H1 (cell line): ENCODE data around the gene RAD50. TPM values are rescaled to one million over a fixed set of nuclear protein-coding genes. Genes with fewer than 3 reads are reported as not detected.
"Not testable (repeated sequence)": the region's sequence is repeated elsewhere in the genome, so short reads cannot be mapped to it uniquely, and the experiment has no call there.

Experiments used
- CTCF ChIA-PET: fragments of 300-600 bp; sonication (Branson Sonifier 250); formaldehyde crosslinking; loops from one replicate; lab custom pipeline; 2021; ENCODE audit not compliant: partially characterized antibody; lab: Charles Lee
- POLR2A ChIA-PET: fragments of 300-600 bp; sonication (Branson Sonifier 250); formaldehyde crosslinking; loops from one replicate; lab custom pipeline; 2021; ENCODE audit warnings: inconsistent platforms; ENCODE audit not compliant: partially characterized antibody; lab: Charles Lee
- DNase-seq, 2 experiments: peaks; one replicate each; pipeline versions ENCODE4 v3.0.0 to v3.0.0-alpha.2; 2010 to 2022; ENCODE audit warnings: low spot score in 2 of 2, low read depth in 1 of 2, mixed read lengths in 1 of 2
- FAIRE-seq: peaks from 2 replicates; lab custom pipeline; 2011; peaks lifted over from hg19 to GRCh38; lab: Jason Lieb, UNC
- H2AFZ ChIP-seq: 2 replicates; pipeline ENCODE4 v1.8.1; 2012; ENCODE audit warnings: low read length, inconsistent platforms
- H2AK5ac ChIP-seq: 2 replicates; pipeline ENCODE4 v1.6.1; 2013; ENCODE audit warnings: low read depth, low read length
- H2BK120ac ChIP-seq: replicated peaks from 2 replicates; pipeline ENCODE3; 2013; ENCODE audit warnings: low read depth, low read length, inconsistent platforms
- H2BK12ac ChIP-seq: 2 replicates; pipeline ENCODE4 v1.6.1; 2013; ENCODE audit warnings: low read depth, low read length
- H2BK15ac ChIP-seq: 2 replicates; pipeline ENCODE4 v1.6.1; 2013; ENCODE audit warnings: low read length
- H2BK20ac ChIP-seq: 2 replicates; pipeline ENCODE4 v1.6.1; 2013; ENCODE audit warnings: low read length
- H2BK5ac ChIP-seq: 2 replicates; pipeline ENCODE4 v1.6.1; 2013; ENCODE audit warnings: low read depth, low read length
- H3K14ac ChIP-seq: 2 replicates; pipeline ENCODE4 v1.6.1; 2013; ENCODE audit warnings: inconsistent platforms; ENCODE audit not compliant: insufficient read length
- H3K18ac ChIP-seq: 2 replicates; pipeline ENCODE4 v1.6.1; 2013; ENCODE audit warnings: low read length; ENCODE audit errors: extremely low read depth
- H3K23ac ChIP-seq: 2 replicates; pipeline ENCODE4 v1.6.1; 2013; ENCODE audit warnings: inconsistent platforms; ENCODE audit not compliant: insufficient read length
- H3K23me2 ChIP-seq: 2 replicates; pipeline ENCODE4 v1.6.1; 2013; ENCODE audit warnings: low read depth, low read length
- H3K27ac ChIP-seq: 2 replicates; pipeline ENCODE4 v1.6.1; 2011; ENCODE audit warnings: low read depth, low read length, inconsistent platforms
- H3K27me3 ChIP-seq, 4 experiments: replicated peaks in 1 of 4; 1 replicate in 1 of 4; 2 replicates in 3 of 4; pipeline versions ENCODE4 v1.6.1 to v1.8.1; 2011 to 2013; ENCODE audit warnings: low read length in 3 of 4, mild to moderate bottlenecking in 3 of 4, inconsistent platforms in 2 of 4, mixed read lengths in 2 of 4, moderate library complexity in 1 of 4; ENCODE audit not compliant: control insufficient read depth in 3 of 4, insufficient read depth in 3 of 4; ENCODE audit errors: extremely low read depth in 1 of 4
- H3K36me3 ChIP-seq, 4 experiments: 2 replicates each; pipeline versions ENCODE4 v1.6.1 to v1.8.1; 2011 to 2013; ENCODE audit warnings: mild to moderate bottlenecking in 4 of 4, low read length in 3 of 4, moderate library complexity in 2 of 4, control low read depth in 1 of 4, inconsistent platforms in 1 of 4; ENCODE audit not compliant: insufficient read depth in 4 of 4, control insufficient read depth in 2 of 4
- H3K4ac ChIP-seq: replicated peaks from 2 replicates; pipeline ENCODE3; 2013; ENCODE audit warnings: low read length, low read depth, mixed read lengths, inconsistent platforms; ENCODE audit not compliant: insufficient read length
- H3K4me1 ChIP-seq, 4 experiments: replicated peaks in 1 of 4; 1 replicate in 1 of 4; 2 replicates in 3 of 4; pipeline versions ENCODE4 v1.6.1 to v1.8.1; 2011 to 2013; ENCODE audit warnings: low read length in 3 of 4, inconsistent platforms in 2 of 4, mixed read lengths in 1 of 4; ENCODE audit not compliant: insufficient read depth in 4 of 4, control insufficient read depth in 3 of 4
- H3K4me2 ChIP-seq, 2 experiments: 2 replicates each; pipeline versions ENCODE4 v1.6.1 to v1.8.1; 2011 to 2013; ENCODE audit warnings: low read depth in 2 of 2, low read length in 2 of 2, control low read depth in 1 of 2, inconsistent platforms in 1 of 2, mild to moderate bottlenecking in 1 of 2; ENCODE audit not compliant: insufficient read depth in 1 of 2
- H3K4me3 ChIP-seq, 4 experiments: fragments of 200-600, 300-600 bp in 1 of 4; sonication (generic), shearing (Covaris generic), sonication (Bioruptor Twin) in 1 of 4; 2 replicates each; pipeline versions ENCODE4 v1.5.1 to v1.8.1; 2011 to 2016; ENCODE audit warnings: low read length in 4 of 4, low read depth in 3 of 4, control low read depth in 2 of 4, inconsistent platforms in 2 of 4, mild to moderate bottlenecking in 2 of 4, mixed read lengths in 1 of 4, moderate library complexity in 1 of 4; ENCODE audit not compliant: insufficient read depth in 2 of 4; ENCODE audit errors: extremely low read depth in 1 of 4
- H3K56ac ChIP-seq: replicated peaks from 2 replicates; pipeline ENCODE3; 2013; ENCODE audit warnings: low read depth, mild to moderate bottlenecking, mixed read lengths, low read length, inconsistent platforms; ENCODE audit not compliant: insufficient read length
- H3K79me1 ChIP-seq: 2 replicates; pipeline ENCODE4 v1.6.1; 2013; ENCODE audit warnings: low read depth, low read length, control low read depth
- H3K79me2 ChIP-seq, 2 experiments: 2 replicates each; pipeline versions ENCODE4 v1.6.1 to v1.8.1; 2012 to 2013; ENCODE audit warnings: low read length in 2 of 2, mild to moderate bottlenecking in 2 of 2, inconsistent platforms in 1 of 2; ENCODE audit not compliant: insufficient read depth in 2 of 2, control insufficient read depth in 1 of 2
- H3K9ac ChIP-seq, 4 experiments: replicated peaks in 1 of 4; 1 replicate in 1 of 4; 2 replicates in 3 of 4; pipeline versions ENCODE4 v1.6.1 to v1.8.1; 2011 to 2013; ENCODE audit warnings: low read depth in 3 of 4, low read length in 3 of 4, control low read depth in 2 of 4, mild to moderate bottlenecking in 2 of 4, moderate library complexity in 2 of 4, inconsistent platforms in 1 of 4; ENCODE audit errors: extremely low read depth in 1 of 4
- H3K9me3 ChIP-seq, 2 experiments: 2 replicates each; pipeline versions ENCODE4 v1.6.1 to v1.8.1; 2012 to 2013; ENCODE audit warnings: mild to moderate bottlenecking in 2 of 2, moderate library complexity in 2 of 2, control low read depth in 1 of 2, inconsistent platforms in 1 of 2, low read depth in 1 of 2, low read length in 1 of 2, mixed read lengths in 1 of 2; ENCODE audit not compliant: insufficient read depth in 2 of 2
- H4K20me1 ChIP-seq, 2 experiments: replicated peaks in 1 of 2; 2 replicates each; pipeline versions ENCODE3 to v1.8.1; 2011 to 2013; ENCODE audit warnings: inconsistent platforms in 2 of 2, low read length in 2 of 2, mild to moderate bottlenecking in 1 of 2; ENCODE audit not compliant: insufficient read depth in 2 of 2, control insufficient read depth in 1 of 2
- H4K5ac ChIP-seq: 2 replicates; pipeline ENCODE4 v1.6.1; 2013; ENCODE audit warnings: low read length, low read depth, mixed read lengths, inconsistent platforms; ENCODE audit not compliant: insufficient read length
- H4K8ac ChIP-seq: 2 replicates; pipeline ENCODE4 v1.8.0; 2013; ENCODE audit warnings: mild to moderate bottlenecking, moderate library complexity, low read length, inconsistent platforms; ENCODE audit not compliant: insufficient read depth; ENCODE audit errors: extremely low read depth
- H4K91ac ChIP-seq: replicated peaks from 2 replicates; pipeline ENCODE3; 2013; ENCODE audit warnings: low read length, mixed read lengths, inconsistent platforms; ENCODE audit not compliant: insufficient read length
- WGBS, 2 experiments: shearing (Covaris generic) in 1 of 2; methylation state at CpG; one replicate each; pipeline versions ENCODE4 v1.1.6 to v1.1.7; 2013 to 2015; ENCODE audit warnings: low lambda C conversion rate in 2 of 2, mixed read lengths in 2 of 2, inconsistent platforms in 1 of 2, low coverage in 1 of 2, missing lambda C conversion rate in 1 of 2; ENCODE audit not compliant: insufficient replicate concordance in 2 of 2, insufficient coverage in 1 of 2, insufficient read length in 1 of 2; ENCODE audit errors: extremely low coverage in 1 of 2, missing lambda C conversion rate in 1 of 2; 5-methylcytosine and 5-hydroxymethylcytosine counted together
- polyA plus RNA-seq, 7 experiments: library from polyadenylated mRNA; depleted of rRNA in 3 of 7; stranded (reverse) in 5 of 7; unstranded in 2 of 7; fragments of >200 nt in 5 of 7; fragments of 200-250 nt in 2 of 7; gene quantifications; 1 replicate in 5 of 7; 2 replicates in 1 of 7; 4 replicates in 1 of 7; pipeline versions ENCODE4 v1.2.1 to v1.2.3, GENCODE V29; 2011 to 2013; ENCODE audit warnings: missing spikeins in 2 of 7, mixed read lengths in 2 of 7
- total RNA-seq: library from RNA; stranded (reverse); fragmentation: NEBNext Ultra II Directional; extraction: Animal tissue kit (Norgen Biotek cat#: 25700); gene quantifications from 2 replicates; pipeline ENCODE4 v1.2.1, GENCODE V29; 2021

RAD50 gene
- total and polyA plus RNA-seq, 2 of the 8 experiments (the other 6 are each of a cell fraction or from before 2014, with no cell fraction given) = 10.1 to 39.4 TPM

- H3K4me2 ChIP-seq, H3K79me1 ChIP-seq, H4K5ac ChIP-seq, H3K9ac ChIP-seq, H3K23ac ChIP-seq, H2BK5ac ChIP-seq, H4K8ac ChIP-seq, H3K79me2 ChIP-seq, POLR2A ChIA-PET, H2BK120ac ChIP-seq, H3K14ac ChIP-seq, H2BK12ac ChIP-seq, H3K27me3 ChIP-seq, H3K4me3 ChIP-seq, H3K18ac ChIP-seq, H2BK15ac ChIP-seq, CTCF ChIA-PET, H3K4ac ChIP-seq, H4K20me1 ChIP-seq, H2AK5ac ChIP-seq, DNase-seq, H3K9me3 ChIP-seq, H3K56ac ChIP-seq, H3K27ac ChIP-seq, H3K4me1 ChIP-seq, H2AFZ ChIP-seq, H3K23me2 ChIP-seq, FAIRE-seq, H4K91ac ChIP-seq, H2BK20ac ChIP-seq: not testable (repeated sequence)
- WGBS, 2 experiments = no CpG with 5 or more reads among the region's 2 CpGs
- H3K36me3 ChIP-seq = peaks cover 0 to 37% (median 7%) of the 10 kb centered on the region in 4 experiments; a peak in 5 of 8 replicates
Measured at GRCh38 chr5:132584560-132584959, 27.8 kb downstream of the RAD50 start.
